Neural cell (in vitro differentiated cells): ENCODE data around the gene CST9L. TPM values are rescaled to one million over a fixed set of nuclear protein-coding genes. Genes with fewer than 3 reads are reported as not detected.

Experiments used
- H2AFZ ChIP-seq: fragments of 200-600, 300-800 bp; sonication (generic), shearing (Covaris generic); 2 replicates; pipeline ENCODE4 v1.6.0; 2014; ENCODE audit warnings: low read depth, mild to moderate bottlenecking, antibody characterized with exemption, low read length, moderate library complexity
- H3F3A ChIP-seq: fragments of 200-600 bp; shearing (Covaris generic); 2 replicates; pipeline ENCODE4 v1.6.1; 2016; ENCODE audit warnings: mild to moderate bottlenecking, moderate library complexity, mixed read lengths, antibody characterized with exemption, low read length; ENCODE audit not compliant: insufficient read depth, poor library complexity, severe bottlenecking
- H3K27ac ChIP-seq: fragments of 200-600, 300-800 bp; sonication (generic), shearing (Covaris generic); 2 replicates; pipeline ENCODE4 v1.5.1; 2014; ENCODE audit warnings: mild to moderate bottlenecking, low read length, moderate library complexity
- H3K27me3 ChIP-seq: fragments of 300-800, 200-600 bp; sonication (generic), shearing (Covaris generic); 2 replicates; pipeline ENCODE4 v1.6.0; 2014; ENCODE audit warnings: mild to moderate bottlenecking, low read depth, low read length, moderate library complexity; ENCODE audit not compliant: insufficient read depth
- H3K36me3 ChIP-seq: fragments of 300-800, 200-600 bp; sonication (generic), shearing (Covaris generic); 2 replicates; pipeline ENCODE4 v1.5.1; 2014; ENCODE audit warnings: mild to moderate bottlenecking, antibody characterized with exemption, low read length, moderate library complexity; ENCODE audit not compliant: insufficient read depth
- H3K4me2 ChIP-seq: fragments of 300-800, 200-600 bp; sonication (generic), shearing (Covaris generic); 2 replicates; pipeline ENCODE4 v1.6.0; 2014; ENCODE audit warnings: mild to moderate bottlenecking, low read length
- H3K4me3 ChIP-seq: fragments of 300-800, 200-600 bp; sonication (generic), shearing (Covaris generic); 2 replicates; pipeline ENCODE4 v1.5.1; 2014; ENCODE audit warnings: mild to moderate bottlenecking, low read length, moderate library complexity
- H3K79me2 ChIP-seq: fragments of 200-600 bp; shearing (Covaris generic); replicated peaks from 2 replicates; pipeline ENCODE4 v1.6.0; 2014; ENCODE audit warnings: mild to moderate bottlenecking, low read length, moderate library complexity; ENCODE audit not compliant: insufficient read depth
- H3K9ac ChIP-seq: fragments of 300-800, 200-600 bp; sonication (generic), shearing (Covaris generic); 2 replicates; pipeline ENCODE4 v1.6.1; 2016; ENCODE audit warnings: mild to moderate bottlenecking, low read length, mixed read lengths
- H3K9me2 ChIP-seq: fragments of 200-600 bp; shearing (Covaris generic); 2 replicates; pipeline ENCODE4 v1.6.1; 2016; ENCODE audit warnings: mild to moderate bottlenecking, low read length, mixed read lengths; ENCODE audit not compliant: insufficient read depth
- H3K9me3 ChIP-seq: fragments of 200-600, 300-800 bp; sonication (generic), shearing (Covaris generic); 2 replicates; pipeline ENCODE4 v1.6.1; 2016; ENCODE audit warnings: mild to moderate bottlenecking, mixed run types, low read length, moderate library complexity, mixed read lengths
- H4K20me1 ChIP-seq: fragments of 200-600 bp; shearing (Covaris generic); 2 replicates; pipeline ENCODE4 v1.6.1; 2016; ENCODE audit warnings: mild to moderate bottlenecking, mixed run types; ENCODE audit not compliant: insufficient read depth
- CTCF ChIP-seq: fragments of 450-650 bp; IDR thresholded peaks from 2 replicates; pipeline ENCODE4 v1.5.1; 2014; ENCODE audit warnings: antibody characterized with exemption, mild to moderate bottlenecking, moderate library complexity; ENCODE audit not compliant: poor library complexity, severe bottlenecking
- EP300 ChIP-seq: fragments of 450-650 bp; conservative IDR thresholded peaks from 2 replicates; pipeline ENCODE4 v1.6.1; 2014; ENCODE audit warnings: antibody characterized with exemption, mild to moderate bottlenecking, moderate library complexity; ENCODE audit not compliant: poor library complexity, severe bottlenecking
- EZH2 ChIP-seq: fragments of 200-600, 300-800 bp; shearing (Covaris generic), sonication (generic); IDR thresholded peaks from 2 replicates; pipeline ENCODE4 v1.6.1; 2014; ENCODE audit warnings: antibody characterized with exemption, low read length, borderline replicate concordance, mild to moderate bottlenecking; ENCODE audit not compliant: insufficient read depth, poor library complexity, severe bottlenecking
- MXI1 ChIP-seq: fragments of 450-650 bp; conservative IDR thresholded peaks from 2 replicates; pipeline ENCODE4 v1.6.1; 2014; ENCODE audit warnings: antibody characterized with exemption, mild to moderate bottlenecking; ENCODE audit not compliant: poor library complexity, severe bottlenecking
- POLR2AphosphoS5 ChIP-seq: IDR thresholded peaks from 2 replicates; pipeline ENCODE4 v1.6.1; 2012
- RAD21 ChIP-seq: fragments of 450-650 bp; conservative IDR thresholded peaks from 2 replicates; pipeline ENCODE4 v1.6.1; 2014; ENCODE audit warnings: antibody characterized with exemption, mild to moderate bottlenecking, moderate library complexity
- SMC3 ChIP-seq: fragments of 450-650 bp; conservative IDR thresholded peaks from 2 replicates; pipeline ENCODE4 v1.6.1; 2014; ENCODE audit warnings: antibody characterized with exemption, mild to moderate bottlenecking, moderate library complexity; ENCODE audit not compliant: poor library complexity
- TAF1 ChIP-seq: IDR thresholded peaks from 2 replicates; pipeline ENCODE4 v1.6.1; 2012; ENCODE audit warnings: low read depth
- polyA plus RNA-seq: library from polyadenylated mRNA; depleted of rRNA; stranded (reverse); fragments of >200 nt; gene quantifications from 2 replicates; pipeline ENCODE4 v1.2.3, GENCODE V29; 2014
- TF ChIP-seq, protein P1 (sequence below): IDR thresholded peaks from 2 replicates; pipeline ENCODE4 v1.6.1; 2012; ENCODE audit warnings: borderline replicate concordance

The CST9L gene
- polyA plus RNA-seq, 1 donor from 2014 or later = not detected

GRCh38 chr20:23517719-23518118 lies 50.6 kb downstream of the CST9L start:
- Histone ChIP-seq H3K79me2 (no peaks in the 10 kb centered on the region), H3K4me3 (no peak overlapping the region), H2AFZ (no peak overlapping the region), H3F3A (no peaks in the 10 kb centered on the region), H3K9ac (no peak overlapping the region), H3K9me3 (no peaks in the 10 kb centered on the region), H3K27me3 (no peaks in the 10 kb centered on the region), H3K4me2 (no peak overlapping the region), H4K20me1 (no peaks in the 10 kb centered on the region), H3K9me2 (no peaks in the 10 kb centered on the region), H3K27ac (no peak overlapping the region), H3K36me3 (no peaks in the 10 kb centered on the region)
- no peak for TF ChIP-seq MXI1
- TF ChIP-seq TAF1 = no peak
- TF ChIP-seq RAD21 = no peak
- no peak for TF ChIP-seq EZH2
- TF ChIP-seq POLR2AphosphoS5 = no peak
- no peak for TF ChIP-seq SMC3
- no peak for TF ChIP-seq EP300
- TF ChIP-seq, protein P1, sequence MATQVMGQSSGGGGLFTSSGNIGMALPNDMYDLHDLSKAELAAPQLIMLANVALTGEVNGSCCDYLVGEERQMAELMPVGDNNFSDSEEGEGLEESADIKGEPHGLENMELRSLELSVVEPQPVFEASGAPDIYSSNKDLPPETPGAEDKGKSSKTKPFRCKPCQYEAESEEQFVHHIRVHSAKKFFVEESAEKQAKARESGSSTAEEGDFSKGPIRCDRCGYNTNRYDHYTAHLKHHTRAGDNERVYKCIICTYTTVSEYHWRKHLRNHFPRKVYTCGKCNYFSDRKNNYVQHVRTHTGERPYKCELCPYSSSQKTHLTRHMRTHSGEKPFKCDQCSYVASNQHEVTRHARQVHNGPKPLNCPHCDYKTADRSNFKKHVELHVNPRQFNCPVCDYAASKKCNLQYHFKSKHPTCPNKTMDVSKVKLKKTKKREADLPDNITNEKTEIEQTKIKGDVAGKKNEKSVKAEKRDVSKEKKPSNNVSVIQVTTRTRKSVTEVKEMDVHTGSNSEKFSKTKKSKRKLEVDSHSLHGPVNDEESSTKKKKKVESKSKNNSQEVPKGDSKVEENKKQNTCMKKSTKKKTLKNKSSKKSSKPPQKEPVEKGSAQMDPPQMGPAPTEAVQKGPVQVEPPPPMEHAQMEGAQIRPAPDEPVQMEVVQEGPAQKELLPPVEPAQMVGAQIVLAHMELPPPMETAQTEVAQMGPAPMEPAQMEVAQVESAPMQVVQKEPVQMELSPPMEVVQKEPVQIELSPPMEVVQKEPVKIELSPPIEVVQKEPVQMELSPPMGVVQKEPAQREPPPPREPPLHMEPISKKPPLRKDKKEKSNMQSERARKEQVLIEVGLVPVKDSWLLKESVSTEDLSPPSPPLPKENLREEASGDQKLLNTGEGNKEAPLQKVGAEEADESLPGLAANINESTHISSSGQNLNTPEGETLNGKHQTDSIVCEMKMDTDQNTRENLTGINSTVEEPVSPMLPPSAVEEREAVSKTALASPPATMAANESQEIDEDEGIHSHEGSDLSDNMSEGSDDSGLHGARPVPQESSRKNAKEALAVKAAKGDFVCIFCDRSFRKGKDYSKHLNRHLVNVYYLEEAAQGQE = no peak
- TF ChIP-seq CTCF = no peak

DNA sequence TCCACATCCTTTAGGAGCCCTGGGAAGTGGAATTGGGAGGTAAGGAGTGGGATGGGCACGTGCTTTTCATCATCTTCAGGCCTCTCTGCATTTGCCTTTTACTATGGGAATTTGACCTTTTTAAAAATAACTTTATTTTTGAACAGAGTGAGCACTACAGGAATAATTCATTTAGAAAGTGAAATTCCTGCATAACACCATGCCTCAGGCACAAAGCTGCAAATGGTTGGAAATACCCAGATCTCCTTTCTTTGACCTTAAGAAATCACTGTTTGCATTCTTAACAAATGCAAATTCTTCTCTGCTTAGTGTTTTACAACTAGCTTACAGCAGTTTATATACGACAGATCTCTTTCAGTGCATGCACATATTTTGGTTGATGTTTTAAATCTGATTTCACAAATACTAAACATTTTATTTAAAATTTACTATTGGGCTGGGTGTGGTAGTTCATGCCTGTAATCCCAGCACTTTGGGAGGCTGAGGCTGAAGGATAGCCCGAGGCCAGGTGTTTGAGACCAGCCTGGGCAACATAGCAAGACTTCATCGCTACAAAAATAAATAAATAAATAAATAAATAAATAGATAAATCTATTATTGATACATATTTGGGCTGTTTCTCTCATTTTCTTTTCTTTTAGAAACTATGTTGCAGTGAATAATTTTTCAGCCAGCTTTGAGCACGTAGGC lies 52.9 kb downstream of the CST9L start:
- Histone ChIP-seq H3K27me3 (no peaks in the 10 kb centered on the region), H3K27ac (no peak overlapping the region), H3F3A (no peaks in the 10 kb centered on the region), H3K4me2 (no peak overlapping the region), H3K9me2 (no peaks in the 10 kb centered on the region), H3K79me2 (no peaks in the 10 kb centered on the region), H3K9me3 (no peaks in the 10 kb centered on the region), H3K36me3 (no peaks in the 10 kb centered on the region), H4K20me1 (no peaks in the 10 kb centered on the region), H3K9ac (no peak overlapping the region), H3K4me3 (no peak overlapping the region), H2AFZ (no peak overlapping the region)
- TF ChIP-seq CTCF (no peak), TAF1 (no peak), EP300 (no peak), MXI1 (no peak), RAD21 (no peak), EZH2 (no peak), SMC3 (no peak), POLR2AphosphoS5 (no peak)
- TF ChIP-seq, protein P1 = no peak
